ENCODE results near the gene MCF2L2.

Gene MCF2L2

GRCh38 chr3:183208260-183208659 is 220.2 kb downstream of the MCF2L2 start:
- no peaks in the 10 kb centered on the region for H3K36me3 ChIP-seq (ENCODE audit: control insufficient read depth, insufficient read depth, low read length)
- H3K4me3 ChIP-seq (ENCODE audit: low read depth, low read length): no peak overlapping the region
- TF ChIP-seq, protein P1, sequence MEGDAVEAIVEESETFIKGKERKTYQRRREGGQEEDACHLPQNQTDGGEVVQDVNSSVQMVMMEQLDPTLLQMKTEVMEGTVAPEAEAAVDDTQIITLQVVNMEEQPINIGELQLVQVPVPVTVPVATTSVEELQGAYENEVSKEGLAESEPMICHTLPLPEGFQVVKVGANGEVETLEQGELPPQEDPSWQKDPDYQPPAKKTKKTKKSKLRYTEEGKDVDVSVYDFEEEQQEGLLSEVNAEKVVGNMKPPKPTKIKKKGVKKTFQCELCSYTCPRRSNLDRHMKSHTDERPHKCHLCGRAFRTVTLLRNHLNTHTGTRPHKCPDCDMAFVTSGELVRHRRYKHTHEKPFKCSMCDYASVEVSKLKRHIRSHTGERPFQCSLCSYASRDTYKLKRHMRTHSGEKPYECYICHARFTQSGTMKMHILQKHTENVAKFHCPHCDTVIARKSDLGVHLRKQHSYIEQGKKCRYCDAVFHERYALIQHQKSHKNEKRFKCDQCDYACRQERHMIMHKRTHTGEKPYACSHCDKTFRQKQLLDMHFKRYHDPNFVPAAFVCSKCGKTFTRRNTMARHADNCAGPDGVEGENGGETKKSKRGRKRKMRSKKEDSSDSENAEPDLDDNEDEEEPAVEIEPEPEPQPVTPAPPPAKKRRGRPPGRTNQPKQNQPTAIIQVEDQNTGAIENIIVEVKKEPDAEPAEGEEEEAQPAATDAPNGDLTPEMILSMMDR (IDR thresholded peaks at IDR 0.05): no peak
- H3K4me2 ChIP-seq (ENCODE audit: low read length): no peak overlapping the region
- H2AFZ ChIP-seq: no peak overlapping the region
- H3K79me2 ChIP-seq: no peaks in the 10 kb centered on the region
- H3K27me3 ChIP-seq (ENCODE audit: control insufficient read depth, insufficient read depth, low read length): no peaks in the 10 kb centered on the region
- no peak overlapping the region for H3K9ac ChIP-seq
- H3K27ac ChIP-seq: no peak overlapping the region
- no peaks in the 10 kb centered on the region for H3K9me3 ChIP-seq (ENCODE audit: control insufficient read depth, low read length)
- no peaks in the 10 kb centered on the region for H3K4me1 ChIP-seq

- Histone ChIP-seq H3K4me3 (ENCODE audit: low read depth, low read length) (no peak overlapping the region), H3K4me2 (ENCODE audit: low read length) (no peak overlapping the region), H3K79me2 (no peaks in the 10 kb centered on the region), H3K9ac (no peak overlapping the region), H3K36me3 (ENCODE audit: control insufficient read depth, insufficient read depth, low read length) (no peaks in the 10 kb centered on the region), H3K4me1 (no peaks in the 10 kb centered on the region), H3K9me3 (ENCODE audit: control insufficient read depth, low read length) (no peaks in the 10 kb centered on the region), H3K27ac (no peak overlapping the region), H3K27me3 (ENCODE audit: control insufficient read depth, insufficient read depth, low read length) (no peaks in the 10 kb centered on the region), H2AFZ (no peak overlapping the region)
- TF ChIP-seq, protein P1 (IDR thresholded peaks at IDR 0.05): no peak
These were observed 224.7 kb downstream of the MCF2L2 start for GRCh38 chr3:183203670-183204069.

GRCh38 chr3:183202004-183202722 is 226.3 kb downstream of the MCF2L2 start:
- no peaks in the 10 kb centered on the region for H3K27me3 ChIP-seq (ENCODE audit: control insufficient read depth, insufficient read depth, low read length)
- H3K4me1 ChIP-seq: no peaks in the 10 kb centered on the region
- no peaks in the 10 kb centered on the region for H3K9me3 ChIP-seq (ENCODE audit: control insufficient read depth, low read length)
- no peaks in the 10 kb centered on the region for H3K79me2 ChIP-seq
- no peak overlapping the region for H3K27ac ChIP-seq
- no peak overlapping the region for H2AFZ ChIP-seq
- H3K4me3 ChIP-seq (ENCODE audit: low read depth, low read length): no peak overlapping the region
- H3K9ac ChIP-seq: no peak overlapping the region
- H3K36me3 ChIP-seq (ENCODE audit: control insufficient read depth, insufficient read depth, low read length): no peaks in the 10 kb centered on the region
- TF ChIP-seq, protein P1 (IDR thresholded peaks at IDR 0.05): no peak
- H3K4me2 ChIP-seq (ENCODE audit: low read length): no peak overlapping the region

GRCh38 chr3:183198939-183199338 is 229.5 kb downstream of the MCF2L2 start:
- H3K9ac ChIP-seq: no peak overlapping the region
- no peaks in the 10 kb centered on the region for H3K9me3 ChIP-seq (ENCODE audit: control insufficient read depth, low read length)
- no peak overlapping the region for H3K4me3 ChIP-seq (ENCODE audit: low read depth, low read length)
- no peaks in the 10 kb centered on the region for H3K36me3 ChIP-seq (ENCODE audit: control insufficient read depth, insufficient read depth, low read length)
- H3K79me2 ChIP-seq: no peaks in the 10 kb centered on the region
- H3K27me3 ChIP-seq (ENCODE audit: control insufficient read depth, insufficient read depth, low read length): no peaks in the 10 kb centered on the region
- H3K4me2 ChIP-seq (ENCODE audit: low read length): no peak overlapping the region
- H2AFZ ChIP-seq: no peak overlapping the region
- H3K27ac ChIP-seq: no peak overlapping the region
- TF ChIP-seq, protein P1 (IDR thresholded peaks at IDR 0.05): no peak
- no peaks in the 10 kb centered on the region for H3K4me1 ChIP-seq

DNA sequence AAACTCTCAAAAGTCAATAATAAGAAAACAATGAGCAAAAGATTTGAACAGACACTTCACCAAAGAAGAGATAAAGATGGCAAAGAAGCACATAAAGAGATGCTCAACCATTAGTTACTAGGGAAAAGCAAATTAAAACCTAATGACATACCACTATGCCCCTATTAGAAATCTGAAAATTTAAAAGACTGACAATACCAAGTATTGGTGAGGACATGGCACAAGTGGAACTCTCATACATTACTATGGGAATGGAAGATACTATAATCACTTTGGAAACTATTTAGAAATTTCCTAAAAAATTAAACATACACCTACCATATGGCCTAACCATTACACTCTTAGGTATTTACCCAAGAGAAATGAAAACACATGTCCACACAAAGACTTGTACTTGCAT is 230.7 kb downstream of the MCF2L2 start:
- no peaks in the 10 kb centered on the region for H3K27me3 ChIP-seq (ENCODE audit: control insufficient read depth, insufficient read depth, low read length)
- TF ChIP-seq, protein P1 (IDR thresholded peaks at IDR 0.05): no peak
- no peak overlapping the region for H3K27ac ChIP-seq
- H3K79me2 ChIP-seq: no peaks in the 10 kb centered on the region
- no peaks in the 10 kb centered on the region for H3K36me3 ChIP-seq (ENCODE audit: control insufficient read depth, insufficient read depth, low read length)
- H3K9ac ChIP-seq: no peak overlapping the region
- no peak overlapping the region for H3K4me2 ChIP-seq (ENCODE audit: low read length)
- H3K4me1 ChIP-seq: no peaks in the 10 kb centered on the region
- H2AFZ ChIP-seq: no peak overlapping the region
- H3K9me3 ChIP-seq (ENCODE audit: control insufficient read depth, low read length): no peaks in the 10 kb centered on the region
- no peak overlapping the region for H3K4me3 ChIP-seq (ENCODE audit: low read depth, low read length)
